ENCODE measurements around the gene STX5.

DNA sequence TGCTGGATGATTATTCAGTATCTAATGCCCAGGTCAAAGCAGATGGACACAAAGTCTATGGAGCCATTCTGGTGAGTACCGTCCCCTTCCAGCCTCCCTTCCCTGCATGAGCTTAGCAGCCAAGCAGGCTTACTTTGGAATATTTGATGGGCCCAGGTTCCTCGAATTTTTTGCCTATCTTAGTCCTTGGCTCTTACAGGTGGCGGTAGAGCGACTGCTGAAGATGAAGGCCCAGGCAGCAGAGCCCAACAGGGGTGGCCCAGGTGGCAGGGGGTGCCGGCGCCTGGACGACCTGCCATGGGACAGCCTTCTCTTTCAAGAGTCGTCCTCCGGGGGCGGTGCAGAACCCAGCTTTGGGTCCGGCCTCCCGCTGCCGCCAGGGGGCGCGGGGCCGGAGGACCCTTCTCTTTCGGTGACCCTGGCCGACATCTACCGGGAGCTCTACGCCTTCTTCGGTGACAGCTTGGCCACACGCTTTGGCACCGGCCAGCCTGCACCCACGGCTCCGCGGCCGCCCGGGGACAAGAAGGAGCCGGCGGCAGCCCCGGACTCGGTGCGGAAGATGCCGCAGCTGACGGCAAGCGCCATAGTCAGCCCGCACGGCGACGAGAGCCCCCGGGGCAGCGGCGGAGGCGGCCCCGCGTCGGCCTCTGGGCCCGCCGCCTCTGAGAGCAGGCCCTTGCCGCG lies 45.4 kb downstream of the STX5 start:
- TF ChIP-seq, protein P1, sequence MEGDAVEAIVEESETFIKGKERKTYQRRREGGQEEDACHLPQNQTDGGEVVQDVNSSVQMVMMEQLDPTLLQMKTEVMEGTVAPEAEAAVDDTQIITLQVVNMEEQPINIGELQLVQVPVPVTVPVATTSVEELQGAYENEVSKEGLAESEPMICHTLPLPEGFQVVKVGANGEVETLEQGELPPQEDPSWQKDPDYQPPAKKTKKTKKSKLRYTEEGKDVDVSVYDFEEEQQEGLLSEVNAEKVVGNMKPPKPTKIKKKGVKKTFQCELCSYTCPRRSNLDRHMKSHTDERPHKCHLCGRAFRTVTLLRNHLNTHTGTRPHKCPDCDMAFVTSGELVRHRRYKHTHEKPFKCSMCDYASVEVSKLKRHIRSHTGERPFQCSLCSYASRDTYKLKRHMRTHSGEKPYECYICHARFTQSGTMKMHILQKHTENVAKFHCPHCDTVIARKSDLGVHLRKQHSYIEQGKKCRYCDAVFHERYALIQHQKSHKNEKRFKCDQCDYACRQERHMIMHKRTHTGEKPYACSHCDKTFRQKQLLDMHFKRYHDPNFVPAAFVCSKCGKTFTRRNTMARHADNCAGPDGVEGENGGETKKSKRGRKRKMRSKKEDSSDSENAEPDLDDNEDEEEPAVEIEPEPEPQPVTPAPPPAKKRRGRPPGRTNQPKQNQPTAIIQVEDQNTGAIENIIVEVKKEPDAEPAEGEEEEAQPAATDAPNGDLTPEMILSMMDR (IDR thresholded peaks at IDR 0.05; ENCODE audit: low read depth, low read length, poor library complexity, severe bottlenecking) = peak; percentile 94
- TF ChIP-seq EZH2phosphoT487 (IDR thresholded peaks at IDR 0.05; ENCODE audit: borderline replicate concordance, low read length) = no peak
